ENCODE data around the gene SLFN5.

DNA sequence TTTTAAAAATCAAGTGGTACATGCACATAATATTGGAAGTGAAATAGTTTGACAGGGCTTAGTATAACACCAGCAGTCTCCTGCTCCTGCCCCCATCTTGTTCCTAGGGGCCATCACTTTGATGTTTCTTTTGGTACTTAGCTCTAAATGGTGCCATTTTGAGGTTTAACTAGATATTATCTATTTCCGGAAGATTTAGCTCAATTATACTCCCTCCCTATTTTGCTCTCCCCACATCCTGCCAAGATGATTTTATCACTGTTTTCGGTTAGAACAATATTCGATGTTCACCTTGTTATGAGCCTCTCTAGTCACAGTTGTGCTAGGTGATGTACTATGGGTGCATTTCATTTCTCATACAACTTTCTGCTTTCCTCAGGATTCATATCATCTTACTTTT, 28.7 kb upstream of the SLFN5 start:
- TF ChIP-seq CTCF (IDR thresholded peaks at IDR 0.05) = no peak
- TF ChIP-seq POLR2A (IDR thresholded peaks at IDR 0.05) = no peak

Data from thyroid gland (tissue), 4 donors.